H1 (cell line): ENCODE measurements around the gene DPYSL4. TPM values are rescaled to one million over a fixed set of nuclear protein-coding genes. Genes with fewer than 3 reads are reported as not detected.

Experiments
- CTCF ChIA-PET: fragments of 300-600 bp; sonication (Branson Sonifier 250); formaldehyde crosslinking; loops from one replicate; lab custom pipeline; 2021; ENCODE audit not compliant: partially characterized antibody; lab: Charles Lee
- POLR2A ChIA-PET: fragments of 300-600 bp; sonication (Branson Sonifier 250); formaldehyde crosslinking; loops from one replicate; lab custom pipeline; 2021; ENCODE audit warnings: inconsistent platforms; ENCODE audit not compliant: partially characterized antibody; lab: Charles Lee
- DNase-seq, 2 experiments: peaks; one replicate each; pipeline versions ENCODE4 v3.0.0 to v3.0.0-alpha.2; 2010 to 2022; ENCODE audit warnings: low spot score in 2 of 2, low read depth in 1 of 2, mixed read lengths in 1 of 2
- FAIRE-seq: peaks from 2 replicates; lab custom pipeline; 2011; peaks lifted over from hg19 to GRCh38; lab: Jason Lieb, UNC
- H2AFZ ChIP-seq: 2 replicates; pipeline ENCODE4 v1.8.1; 2012; ENCODE audit warnings: low read length, inconsistent platforms
- H2AK5ac ChIP-seq: 2 replicates; pipeline ENCODE4 v1.6.1; 2013; ENCODE audit warnings: low read depth, low read length
- H2BK120ac ChIP-seq: replicated peaks from 2 replicates; pipeline ENCODE3; 2013; ENCODE audit warnings: low read depth, low read length, inconsistent platforms
- H2BK12ac ChIP-seq: 2 replicates; pipeline ENCODE4 v1.6.1; 2013; ENCODE audit warnings: low read depth, low read length
- H2BK15ac ChIP-seq: 2 replicates; pipeline ENCODE4 v1.6.1; 2013; ENCODE audit warnings: low read length
- H2BK20ac ChIP-seq: 2 replicates; pipeline ENCODE4 v1.6.1; 2013; ENCODE audit warnings: low read length
- H2BK5ac ChIP-seq: 2 replicates; pipeline ENCODE4 v1.6.1; 2013; ENCODE audit warnings: low read depth, low read length
- H3K14ac ChIP-seq: 2 replicates; pipeline ENCODE4 v1.6.1; 2013; ENCODE audit warnings: inconsistent platforms; ENCODE audit not compliant: insufficient read length
- H3K18ac ChIP-seq: 2 replicates; pipeline ENCODE4 v1.6.1; 2013; ENCODE audit warnings: low read length; ENCODE audit errors: extremely low read depth
- H3K23ac ChIP-seq: 2 replicates; pipeline ENCODE4 v1.6.1; 2013; ENCODE audit warnings: inconsistent platforms; ENCODE audit not compliant: insufficient read length
- H3K23me2 ChIP-seq: 2 replicates; pipeline ENCODE4 v1.6.1; 2013; ENCODE audit warnings: low read depth, low read length
- H3K27ac ChIP-seq: 2 replicates; pipeline ENCODE4 v1.6.1; 2011; ENCODE audit warnings: low read depth, low read length, inconsistent platforms
- H3K27me3 ChIP-seq, 4 experiments: replicated peaks in 1 of 4; 1 replicate in 1 of 4; 2 replicates in 3 of 4; pipeline versions ENCODE4 v1.6.1 to v1.8.1; 2011 to 2013; ENCODE audit warnings: low read length in 3 of 4, mild to moderate bottlenecking in 3 of 4, inconsistent platforms in 2 of 4, mixed read lengths in 2 of 4, moderate library complexity in 1 of 4; ENCODE audit not compliant: control insufficient read depth in 3 of 4, insufficient read depth in 3 of 4; ENCODE audit errors: extremely low read depth in 1 of 4
- H3K36me3 ChIP-seq, 4 experiments: 2 replicates each; pipeline versions ENCODE4 v1.6.1 to v1.8.1; 2011 to 2013; ENCODE audit warnings: mild to moderate bottlenecking in 4 of 4, low read length in 3 of 4, moderate library complexity in 2 of 4, control low read depth in 1 of 4, inconsistent platforms in 1 of 4; ENCODE audit not compliant: insufficient read depth in 4 of 4, control insufficient read depth in 2 of 4
- H3K4ac ChIP-seq: replicated peaks from 2 replicates; pipeline ENCODE3; 2013; ENCODE audit warnings: low read length, low read depth, mixed read lengths, inconsistent platforms; ENCODE audit not compliant: insufficient read length
- H3K4me1 ChIP-seq, 4 experiments: replicated peaks in 1 of 4; 1 replicate in 1 of 4; 2 replicates in 3 of 4; pipeline versions ENCODE4 v1.6.1 to v1.8.1; 2011 to 2013; ENCODE audit warnings: low read length in 3 of 4, inconsistent platforms in 2 of 4, mixed read lengths in 1 of 4; ENCODE audit not compliant: insufficient read depth in 4 of 4, control insufficient read depth in 3 of 4
- H3K4me2 ChIP-seq, 2 experiments: 2 replicates each; pipeline versions ENCODE4 v1.6.1 to v1.8.1; 2011 to 2013; ENCODE audit warnings: low read depth in 2 of 2, low read length in 2 of 2, control low read depth in 1 of 2, inconsistent platforms in 1 of 2, mild to moderate bottlenecking in 1 of 2; ENCODE audit not compliant: insufficient read depth in 1 of 2
- H3K4me3 ChIP-seq, 4 experiments: fragments of 200-600, 300-600 bp in 1 of 4; sonication (generic), shearing (Covaris generic), sonication (Bioruptor Twin) in 1 of 4; 2 replicates each; pipeline versions ENCODE4 v1.5.1 to v1.8.1; 2011 to 2016; ENCODE audit warnings: low read length in 4 of 4, low read depth in 3 of 4, control low read depth in 2 of 4, inconsistent platforms in 2 of 4, mild to moderate bottlenecking in 2 of 4, mixed read lengths in 1 of 4, moderate library complexity in 1 of 4; ENCODE audit not compliant: insufficient read depth in 2 of 4; ENCODE audit errors: extremely low read depth in 1 of 4
- H3K56ac ChIP-seq: replicated peaks from 2 replicates; pipeline ENCODE3; 2013; ENCODE audit warnings: low read depth, mild to moderate bottlenecking, mixed read lengths, low read length, inconsistent platforms; ENCODE audit not compliant: insufficient read length
- H3K79me1 ChIP-seq: 2 replicates; pipeline ENCODE4 v1.6.1; 2013; ENCODE audit warnings: low read depth, low read length, control low read depth
- H3K79me2 ChIP-seq, 2 experiments: 2 replicates each; pipeline versions ENCODE4 v1.6.1 to v1.8.1; 2012 to 2013; ENCODE audit warnings: low read length in 2 of 2, mild to moderate bottlenecking in 2 of 2, inconsistent platforms in 1 of 2; ENCODE audit not compliant: insufficient read depth in 2 of 2, control insufficient read depth in 1 of 2
- H3K9ac ChIP-seq, 4 experiments: replicated peaks in 1 of 4; 1 replicate in 1 of 4; 2 replicates in 3 of 4; pipeline versions ENCODE4 v1.6.1 to v1.8.1; 2011 to 2013; ENCODE audit warnings: low read depth in 3 of 4, low read length in 3 of 4, control low read depth in 2 of 4, mild to moderate bottlenecking in 2 of 4, moderate library complexity in 2 of 4, inconsistent platforms in 1 of 4; ENCODE audit errors: extremely low read depth in 1 of 4
- H3K9me3 ChIP-seq, 2 experiments: 2 replicates each; pipeline versions ENCODE4 v1.6.1 to v1.8.1; 2012 to 2013; ENCODE audit warnings: mild to moderate bottlenecking in 2 of 2, moderate library complexity in 2 of 2, control low read depth in 1 of 2, inconsistent platforms in 1 of 2, low read depth in 1 of 2, low read length in 1 of 2, mixed read lengths in 1 of 2; ENCODE audit not compliant: insufficient read depth in 2 of 2
- H4K20me1 ChIP-seq, 2 experiments: replicated peaks in 1 of 2; 2 replicates each; pipeline versions ENCODE3 to v1.8.1; 2011 to 2013; ENCODE audit warnings: inconsistent platforms in 2 of 2, low read length in 2 of 2, mild to moderate bottlenecking in 1 of 2; ENCODE audit not compliant: insufficient read depth in 2 of 2, control insufficient read depth in 1 of 2
- H4K5ac ChIP-seq: 2 replicates; pipeline ENCODE4 v1.6.1; 2013; ENCODE audit warnings: low read length, low read depth, mixed read lengths, inconsistent platforms; ENCODE audit not compliant: insufficient read length
- H4K8ac ChIP-seq: 2 replicates; pipeline ENCODE4 v1.8.0; 2013; ENCODE audit warnings: mild to moderate bottlenecking, moderate library complexity, low read length, inconsistent platforms; ENCODE audit not compliant: insufficient read depth; ENCODE audit errors: extremely low read depth
- H4K91ac ChIP-seq: replicated peaks from 2 replicates; pipeline ENCODE3; 2013; ENCODE audit warnings: low read length, mixed read lengths, inconsistent platforms; ENCODE audit not compliant: insufficient read length
- BRCA1 ChIP-seq: IDR thresholded peaks from 2 replicates; pipeline ENCODE4 v1.6.1; 2012; ENCODE audit warnings: low read depth, low read length, improper control_type of control experiment
- CBX8 ChIP-seq: fragments of 300-800, 300-1000 bp; sonication (generic); IDR thresholded peaks from 2 replicates; pipeline ENCODE4 v1.7.1; 2016; ENCODE audit warnings: low read depth, low read length, borderline replicate concordance
- CEBPB ChIP-seq: IDR thresholded peaks from 2 replicates; pipeline ENCODE4 v1.6.1; 2012; ENCODE audit warnings: low read depth, low read length
- GTF2F1 ChIP-seq: IDR thresholded peaks from 2 replicates; pipeline ENCODE4 v1.6.1; 2012; ENCODE audit warnings: low read depth, low read length, improper control_type of control experiment, borderline replicate concordance
- HDAC6 ChIP-seq: IDR thresholded peaks from one replicate; pipeline ENCODE4 v1.7.1; 2012; ENCODE audit warnings: low read depth, mild to moderate bottlenecking, inconsistent platforms, low read length, moderate library complexity
- JUN ChIP-seq: IDR thresholded peaks from 2 replicates; pipeline ENCODE4 v1.6.1; 2011; ENCODE audit warnings: low read depth, mild to moderate bottlenecking, improper control_type of control experiment, low read length
- NANOG ChIP-seq: IDR thresholded peaks from 2 replicates; pipeline ENCODE4 v1.6.1; 2011; ENCODE audit warnings: low read length, low read depth, mild to moderate bottlenecking, inconsistent platforms; ENCODE audit not compliant: insufficient read depth, poor library complexity, severe bottlenecking
- RNF2 ChIP-seq: fragments of 200-900, 300-1000 bp; sonication (generic); IDR thresholded peaks from 2 replicates; pipeline ENCODE4 v1.7.1; 2016; ENCODE audit warnings: borderline replicate concordance, low read depth, mild to moderate bottlenecking, antibody characterized with exemption, low read length; ENCODE audit not compliant: poor library complexity, severe bottlenecking; ENCODE audit errors: missing control alignments
- SAP30 ChIP-seq: fragments of 300-600 bp; sonication (generic); IDR thresholded peaks from 2 replicates; pipeline ENCODE4 v1.7.1; 2012; ENCODE audit warnings: low read length, moderate library complexity, mild to moderate bottlenecking, inconsistent platforms; ENCODE audit not compliant: insufficient read depth, insufficient replicate concordance
- TAF7 ChIP-seq: optimal IDR thresholded peaks from 2 replicates; pipeline ENCODE3; 2011; ENCODE audit warnings: low read depth, mild to moderate bottlenecking, inconsistent platforms, low read length, moderate library complexity, borderline replicate concordance
- TEAD4 ChIP-seq: IDR thresholded peaks from 2 replicates; pipeline ENCODE4 v1.6.1; 2012; ENCODE audit warnings: low read depth, low read length, inconsistent platforms, mixed read lengths
- WGBS, 2 experiments: shearing (Covaris generic) in 1 of 2; methylation state at CpG; one replicate each; pipeline versions ENCODE4 v1.1.6 to v1.1.7; 2013 to 2015; ENCODE audit warnings: low lambda C conversion rate in 2 of 2, mixed read lengths in 2 of 2, inconsistent platforms in 1 of 2, low coverage in 1 of 2, missing lambda C conversion rate in 1 of 2; ENCODE audit not compliant: insufficient replicate concordance in 2 of 2, insufficient coverage in 1 of 2, insufficient read length in 1 of 2; ENCODE audit errors: extremely low coverage in 1 of 2, missing lambda C conversion rate in 1 of 2; 5-methylcytosine and 5-hydroxymethylcytosine counted together
- polyA plus RNA-seq, 7 experiments: library from polyadenylated mRNA; depleted of rRNA in 3 of 7; stranded (reverse) in 5 of 7; unstranded in 2 of 7; fragments of >200 nt in 5 of 7; fragments of 200-250 nt in 2 of 7; gene quantifications; 1 replicate in 5 of 7; 2 replicates in 1 of 7; 4 replicates in 1 of 7; pipeline versions ENCODE4 v1.2.1 to v1.2.3, GENCODE V29; 2011 to 2013; ENCODE audit warnings: missing spikeins in 2 of 7, mixed read lengths in 2 of 7
- total RNA-seq: library from RNA; stranded (reverse); fragmentation: NEBNext Ultra II Directional; extraction: Animal tissue kit (Norgen Biotek cat#: 25700); gene quantifications from 2 replicates; pipeline ENCODE4 v1.2.1, GENCODE V29; 2021

The DPYSL4 gene
- total and polyA plus RNA-seq, 2 of the 8 experiments (the other 6 are each of a cell fraction or from before 2014, with no cell fraction given) = 12.9 to 15.2 TPM

DNA sequence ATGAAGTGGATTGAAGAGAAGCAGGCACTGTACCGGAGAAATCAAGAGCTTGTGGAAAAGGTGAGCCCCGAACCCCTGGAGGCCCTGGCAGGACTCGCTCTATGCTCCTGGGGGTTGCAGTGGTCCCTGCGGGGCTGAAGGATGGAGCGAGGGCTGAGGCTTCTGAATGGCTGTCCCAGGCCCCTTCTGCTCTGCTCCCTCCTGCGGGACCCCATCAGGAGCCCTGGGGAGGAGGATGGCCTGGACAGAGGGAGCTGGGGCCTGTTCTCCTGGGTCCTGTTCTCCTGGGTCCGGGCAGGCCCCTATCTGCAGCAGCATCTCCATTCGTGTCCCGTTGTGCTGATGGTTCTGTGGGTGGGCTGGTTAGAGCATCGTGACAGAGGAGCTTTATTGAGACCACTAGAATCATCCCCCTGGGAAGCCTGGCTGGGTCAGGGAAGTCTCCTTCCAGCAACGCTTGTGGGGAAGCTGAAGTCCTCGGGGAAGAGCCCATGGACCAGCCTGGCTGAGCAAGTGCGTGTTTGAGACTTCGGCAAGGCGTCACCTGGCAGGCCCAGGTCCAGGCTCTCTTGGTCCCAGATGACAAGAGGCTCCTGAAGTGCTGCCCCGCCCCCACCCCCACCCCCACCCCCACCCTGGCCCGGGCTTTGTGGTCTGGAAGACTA lies 41.1 kb upstream of the DPYSL4 start:
- 80% methylated on average over 14 of the region's 17 CpGs; no CpG with 5 or more reads in 1 of the 2 experiments for WGBS, 2 experiments
- no peak overlapping the region for H3K9ac ChIP-seq
- FAIRE-seq = no peak
- TF ChIP-seq SAP30 (no peak), GTF2F1 (no peak), HDAC6 (no peak), NANOG (no peak), TEAD4 (no peak), TAF7 (no peak), RNF2 (no peak), CBX8 (no peak), CEBPB (no peak), BRCA1 (no peak), JUN (no peak)

More for the DNA sequence above, 41.1 kb upstream of the DPYSL4 start:
- CTCF ChIA-PET = interaction anchor here (0.6 to 6.6 kb wide), 10 partner anchors 9 to 332 kb away, joined by 3 to 59 read pairs (median 4); no protein-coding TSS in a partner anchor
- Histone ChIP-seq H3K79me2 (no peaks in the 10 kb centered on the region), H4K8ac (no peak overlapping the region), H3K36me3 (no peaks in the 10 kb centered on the region), H2AFZ (no peak overlapping the region), H3K4me1 (peaks cover 0 to 9% (median 2%) of the 10 kb centered on the region in 4 experiments; a peak in 2 of 7 replicates), H3K56ac (no peak overlapping the region), H2BK20ac (no peak overlapping the region), H3K27ac (no peak overlapping the region), H2AK5ac (no peak overlapping the region), H4K91ac (no peak overlapping the region), H2BK5ac (no peak overlapping the region), H3K4me3 (no peak overlapping the region), H4K20me1 (peaks cover 0 to 3% of the 10 kb centered on the region in 2 experiments), H2BK120ac (no peak overlapping the region), H3K23ac (no peak overlapping the region), H3K4me2 (no peak overlapping the region), H3K27me3 (no peaks in the 10 kb centered on the region), H3K9me3 (no peaks in the 10 kb centered on the region; a peak in 1 of 4 replicates), H4K5ac (no peak overlapping the region), H3K14ac (no peak overlapping the region), H2BK15ac (no peak overlapping the region), H3K4ac (no peak overlapping the region), H3K79me1 (no peaks in the 10 kb centered on the region; the same call in 1 of the 2 replicates), H3K23me2 (peaks cover 4% of the 10 kb centered on the region; the same call in 1 of the 2 replicates), H3K18ac (no peak overlapping the region), H2BK12ac (no peak overlapping the region)
- DNase-seq = no peak
- POLR2A ChIA-PET = interaction anchor here (1.1 kb wide), 1 partner anchor 22 kb away, joined by 3 read pairs; no protein-coding TSS in a partner anchor
